Urinary bladder (tissue), 4 donors: ENCODE results near the gene LDLRAD4. TPM values are rescaled to one million over a fixed set of nuclear protein-coding genes. Genes with fewer than 3 reads are reported as not detected.

Source experiments
- DNase-seq: peaks from one replicate; pipeline ENCODE4 v3.0.0-alpha.2; 2015; ENCODE audit errors: extremely low spot score
- H3K27ac ChIP-seq: one replicate; pipeline ENCODE4 v1.5.1; 2013; ENCODE audit warnings: low read depth, mild to moderate bottlenecking, moderate library complexity
- H3K36me3 ChIP-seq: one replicate; pipeline ENCODE4 v1.6.1; 2013; ENCODE audit warnings: mild to moderate bottlenecking, moderate library complexity; ENCODE audit not compliant: insufficient read depth
- H3K4me1 ChIP-seq: one replicate; pipeline ENCODE4 v1.6.1; 2013; ENCODE audit warnings: mild to moderate bottlenecking, moderate library complexity; ENCODE audit not compliant: insufficient read depth
- H3K4me3 ChIP-seq: one replicate; pipeline ENCODE4 v1.5.1; 2013; ENCODE audit warnings: low read depth, low read length
- WGBS: extraction: QIAGEN DNeasy Blood & Tissue Kit; methylation state at CpG from one replicate; pipeline ENCODE4 v1.1.7; 2013; 5-methylcytosine and 5-hydroxymethylcytosine counted together
- polyA plus RNA-seq: library from polyadenylated mRNA; stranded (reverse); fragments of 200-250 nt; gene quantifications from one replicate; pipeline ENCODE4 v1.2.3, GENCODE V29; 2013
- total RNA-seq: library from RNA; depleted of rRNA; stranded (reverse); fragments of >200 nt; gene quantifications from one replicate; pipeline ENCODE4 v1.2.3, GENCODE V29; 2014
- donor health status: healthy with polysubstance abuse.
- donor health status: healthy.

The LDLRAD4 gene
- total and polyA plus RNA-seq, 2 donors, result 13.8 to 52.3 TPM

DNA sequence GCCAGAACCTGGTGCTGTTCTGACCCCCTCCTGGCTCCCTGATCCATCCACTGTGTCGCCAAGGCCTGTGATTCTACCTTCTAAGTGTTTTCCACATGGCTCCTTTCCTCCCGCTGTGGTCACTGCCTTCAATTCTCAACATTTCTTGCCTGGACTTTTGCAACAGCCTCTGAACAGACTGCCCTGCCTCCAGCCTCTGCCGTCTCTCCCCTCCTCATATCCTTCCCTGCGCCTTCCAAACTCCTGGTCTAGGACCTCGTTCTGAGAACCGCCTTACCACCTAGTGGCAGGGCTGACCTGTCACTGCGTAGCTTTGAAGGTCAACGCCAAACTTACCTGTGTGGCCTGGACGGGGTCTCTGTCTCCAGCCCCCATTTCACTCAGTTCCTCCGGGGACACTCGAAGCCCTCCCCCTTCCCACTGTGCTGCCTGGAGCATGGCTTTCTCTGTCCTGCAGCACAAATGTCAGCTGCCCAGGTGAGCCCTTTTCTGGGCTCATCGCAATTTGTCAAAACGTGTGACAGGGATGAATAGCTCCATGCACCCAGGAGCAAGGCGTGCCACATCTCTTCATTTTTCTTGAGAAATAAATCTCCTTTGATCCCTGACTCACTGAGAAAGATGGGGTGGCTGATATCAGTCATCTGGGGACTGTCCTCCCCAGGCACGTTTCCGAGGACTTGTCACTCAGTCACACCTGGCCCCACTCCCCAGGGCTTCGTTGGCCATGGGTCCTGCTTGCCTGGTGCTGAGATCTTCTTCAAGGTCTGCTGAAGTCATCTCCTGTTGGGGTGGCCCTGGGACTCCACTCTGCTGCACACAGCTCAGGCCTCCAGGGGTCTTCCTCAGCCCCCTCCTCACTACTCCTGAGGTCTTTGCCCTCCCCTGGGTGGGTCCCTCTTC, 46.7 kb downstream of the LDLRAD4 start:
- H3K4me3 ChIP-seq, result no peak overlapping the region
- 90% methylated on average over 17 of the region's 17 CpGs for WGBS
- no peaks in the 10 kb centered on the region for H3K36me3 ChIP-seq
- no peak for DNase-seq
- no peak overlapping the region for H3K27ac ChIP-seq
- H3K4me1 ChIP-seq, result no peaks in the 10 kb centered on the region

DNA sequence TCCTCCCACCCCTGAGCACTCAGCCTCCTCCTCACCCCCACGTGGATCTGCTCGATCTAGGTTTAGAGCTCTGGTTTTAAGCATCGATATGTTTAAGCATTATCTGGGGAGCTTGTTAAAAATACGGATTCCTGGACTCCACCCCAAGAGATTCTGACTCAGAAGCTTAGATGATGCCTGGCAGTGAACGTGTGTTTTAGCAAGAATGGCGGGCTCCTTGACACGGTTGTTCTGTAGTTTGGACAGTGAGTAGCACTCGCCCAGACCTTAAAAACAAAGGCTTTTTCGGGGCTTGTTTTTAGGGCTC, 47.3 kb downstream of the LDLRAD4 start:
- WGBS, result 57% methylated on average over 9 of the region's 9 CpGs
- Histone ChIP-seq H3K4me3 (no peak overlapping the region), H3K4me1 (no peaks in the 10 kb centered on the region)

DNA sequence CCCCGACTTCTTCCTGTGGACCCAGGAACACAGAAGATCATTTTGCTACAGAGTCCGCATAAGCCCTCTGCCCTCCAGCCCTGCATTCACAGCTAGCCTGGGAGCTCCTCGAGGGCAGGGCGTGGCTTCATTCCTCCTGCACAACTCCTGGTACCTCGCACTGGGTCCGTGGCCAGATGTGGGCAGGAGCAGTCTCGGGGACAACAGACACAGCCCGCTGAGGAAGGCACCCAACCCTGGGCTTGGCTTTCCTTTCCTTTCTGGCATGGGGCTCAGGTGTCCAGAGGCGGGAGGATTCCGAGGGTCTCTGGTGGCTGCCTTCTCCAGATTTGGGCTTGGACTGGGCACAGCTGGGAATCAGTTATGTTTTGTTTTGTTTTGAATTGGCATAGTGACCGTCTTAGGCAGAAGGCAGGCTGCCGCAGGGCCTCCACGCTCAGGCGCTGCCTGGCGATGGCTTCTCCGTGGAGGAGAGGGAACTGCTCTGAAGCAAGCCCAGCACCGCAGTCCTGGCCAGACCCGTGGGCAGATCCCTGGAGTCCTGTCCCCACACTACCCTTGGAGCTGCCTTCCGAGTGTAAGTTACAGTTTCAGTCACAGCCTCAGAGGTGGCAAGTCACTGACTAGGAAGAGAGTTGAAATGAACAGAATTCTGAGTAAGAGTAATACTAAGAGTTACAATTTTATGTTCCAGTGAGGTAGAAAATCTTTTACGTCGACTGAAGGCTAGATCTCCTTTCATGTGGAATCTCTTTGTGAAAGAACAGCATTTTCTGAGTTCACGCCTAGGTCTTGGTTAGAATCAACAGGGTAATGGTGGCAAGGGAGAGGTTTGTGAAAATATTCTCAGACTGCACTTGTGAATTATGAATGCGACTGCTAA, 47.9 kb downstream of the LDLRAD4 start:
- Histone ChIP-seq H3K4me1 (no peaks in the 10 kb centered on the region), H3K4me3 (no peak overlapping the region), H3K27ac (no peak overlapping the region), H3K36me3 (no peaks in the 10 kb centered on the region)
- DNase-seq, result no peak
- WGBS, result 52% methylated on average over 23 of the region's 23 CpGs

More for the DNA sequence above, 47.3 kb downstream of the LDLRAD4 start:
- H3K36me3 ChIP-seq, result no peaks in the 10 kb centered on the region
- no peak overlapping the region for H3K27ac ChIP-seq
- no peak for DNase-seq

DNA sequence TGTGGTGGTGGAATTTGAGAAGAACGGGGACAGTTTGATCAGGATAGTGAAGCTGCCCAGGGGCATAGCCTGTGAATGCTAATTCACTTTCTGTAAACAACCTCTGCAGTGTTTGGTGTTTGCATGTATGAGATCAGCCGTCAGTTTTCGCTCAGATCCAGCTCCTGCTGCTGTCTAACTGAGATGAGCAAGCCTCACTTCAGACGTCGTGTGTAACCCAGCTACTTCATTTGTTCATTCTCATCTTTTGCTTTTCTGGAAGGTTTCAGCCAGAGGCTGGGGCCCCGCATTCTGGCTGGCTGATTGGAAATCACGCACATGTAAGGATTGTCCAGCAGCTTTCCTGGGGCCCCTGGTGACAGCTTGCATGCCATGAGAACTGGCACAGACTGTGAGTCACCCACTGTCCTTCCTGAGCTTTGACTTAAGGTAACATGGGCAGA, 48.9 kb downstream of the LDLRAD4 start:
- 65% methylated on average over 7 of the region's 7 CpGs for WGBS
- no peak overlapping the region for H3K27ac ChIP-seq
- DNase-seq, result no peak
- no peaks in the 10 kb centered on the region for H3K36me3 ChIP-seq
- no peak overlapping the region for H3K4me3 ChIP-seq
- H3K4me1 ChIP-seq, result no peaks in the 10 kb centered on the region

DNA sequence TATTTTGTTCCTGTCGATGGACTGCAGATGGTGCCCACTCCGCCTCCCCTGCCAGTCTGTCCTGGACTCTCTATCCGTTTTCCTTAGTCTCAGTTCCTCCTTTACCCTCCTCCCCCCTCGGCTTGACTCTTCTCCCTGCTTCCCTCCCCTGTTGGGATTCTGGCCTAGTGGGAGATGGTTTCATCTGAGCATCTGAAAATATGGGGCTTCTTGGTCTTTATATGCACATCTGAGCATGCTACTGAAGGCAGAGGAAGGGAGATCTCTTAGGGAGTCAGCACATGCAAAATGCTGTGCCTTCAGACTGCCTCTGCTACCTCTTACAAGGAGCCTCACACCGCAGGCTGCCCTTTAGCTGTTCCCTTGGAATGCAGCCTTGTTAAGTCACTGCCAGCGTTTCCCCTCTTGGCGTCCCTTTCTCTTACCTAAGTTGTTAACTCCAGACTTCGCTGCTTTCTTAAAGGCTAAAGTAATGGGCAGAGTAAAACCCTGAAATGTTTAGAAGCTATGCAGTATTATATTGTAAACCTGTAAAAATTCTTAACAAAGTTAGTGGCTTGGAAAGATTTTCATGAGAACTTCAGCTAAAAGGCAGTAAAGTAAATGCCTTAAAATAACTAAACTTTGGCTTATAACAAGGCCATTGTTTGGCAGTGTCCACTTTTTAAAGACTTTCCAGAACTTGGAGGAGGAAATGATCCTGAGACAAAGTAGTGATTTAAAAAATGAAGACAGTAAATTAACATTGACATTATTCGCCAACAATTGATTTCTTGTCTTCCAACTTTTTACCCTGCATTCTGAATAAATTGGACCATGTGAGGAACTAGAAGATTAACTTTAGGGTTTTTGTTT, 49.8 kb downstream of the LDLRAD4 start:
- 24% methylated on average over 9 of the region's 9 CpGs for WGBS
- H3K27ac ChIP-seq, result no peak overlapping the region
- peak; percentile 66 for DNase-seq
- no peak overlapping the region for H3K4me3 ChIP-seq
- no peaks in the 10 kb centered on the region for H3K36me3 ChIP-seq
- no peaks in the 10 kb centered on the region for H3K4me1 ChIP-seq

DNA sequence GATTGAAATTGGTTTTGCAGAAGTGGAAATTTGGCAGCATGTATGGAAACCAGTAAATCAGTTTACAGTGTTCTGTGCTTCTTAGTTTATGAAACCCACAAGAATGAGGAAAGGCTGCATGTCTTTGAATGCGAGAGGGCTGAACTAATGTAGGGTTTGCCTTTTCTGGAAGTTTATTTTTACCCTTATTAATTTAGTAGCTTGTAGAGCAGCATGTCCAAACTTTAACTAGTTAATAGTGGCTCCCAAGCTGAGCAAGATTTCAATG, 50.4 kb downstream of the LDLRAD4 start:
- peak; percentile 53 for DNase-seq
- WGBS, result 7% methylated on average over 1 of the region's 1 CpG
- Histone ChIP-seq H3K4me3 (no peak overlapping the region), H3K4me1 (no peaks in the 10 kb centered on the region), H3K36me3 (no peaks in the 10 kb centered on the region), H3K27ac (no peak overlapping the region)

DNA sequence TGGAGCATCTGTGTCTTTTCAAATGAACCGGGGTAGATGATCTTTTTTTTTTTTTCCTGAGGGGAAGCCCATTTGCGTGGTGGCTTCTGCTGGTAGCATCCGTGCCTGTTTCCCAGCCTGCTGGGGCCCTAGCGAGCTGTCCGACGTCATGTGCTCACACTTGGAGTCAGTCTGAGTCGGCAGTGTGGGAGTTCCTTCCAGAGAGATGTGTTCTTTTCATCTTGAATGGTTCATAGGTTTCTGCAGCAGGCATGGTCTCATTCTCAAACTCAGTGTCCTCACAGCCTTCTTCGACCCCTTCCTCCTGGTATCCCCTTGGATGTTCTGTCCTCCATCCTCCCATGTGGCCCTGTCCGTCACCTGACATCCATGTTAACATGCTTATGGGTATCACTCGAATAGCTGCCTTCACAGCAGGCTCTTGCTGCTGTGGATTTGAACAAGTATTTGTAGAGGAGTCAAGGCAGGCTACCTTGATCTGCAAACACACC, 51.0 kb downstream of the LDLRAD4 start:
- DNase-seq, result peak; percentile 37
- WGBS, result 29% methylated on average over 10 of the region's 10 CpGs
- H3K27ac ChIP-seq, result no peak overlapping the region
- H3K36me3 ChIP-seq, result no peaks in the 10 kb centered on the region
- no peaks in the 10 kb centered on the region for H3K4me1 ChIP-seq
- H3K4me3 ChIP-seq, result no peak overlapping the region

DNA sequence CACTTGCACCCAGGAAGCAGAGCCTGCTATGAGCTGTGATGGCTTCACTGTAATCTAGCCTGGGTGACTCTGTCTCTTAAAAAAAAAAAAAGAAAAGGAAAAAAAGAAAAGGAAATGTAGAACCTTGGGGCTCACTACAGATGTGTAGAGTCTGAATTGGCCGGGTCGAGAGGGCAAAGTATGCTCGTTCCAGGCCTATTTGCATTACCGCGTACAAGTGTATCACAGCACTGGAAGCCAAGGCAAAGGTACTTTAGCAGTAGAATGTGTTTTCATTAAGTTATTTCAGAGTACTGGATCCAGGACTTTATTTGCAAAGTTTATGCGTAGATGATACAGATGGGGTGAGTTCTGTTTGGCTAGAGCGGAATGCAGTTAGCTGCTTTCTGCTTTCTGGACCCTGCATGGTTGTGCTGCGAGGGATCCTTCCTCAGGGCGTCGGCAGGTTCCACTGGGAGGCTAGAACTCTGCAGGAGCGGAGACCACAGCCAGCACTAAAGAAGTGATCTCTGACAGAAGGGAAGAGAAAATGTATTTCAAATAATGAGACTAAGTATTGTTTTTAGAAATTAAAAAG, 51.8 kb downstream of the LDLRAD4 start:
- H3K27ac ChIP-seq, result no peak overlapping the region
- H3K4me1 ChIP-seq, result no peaks in the 10 kb centered on the region
- no peak for DNase-seq

DNA sequence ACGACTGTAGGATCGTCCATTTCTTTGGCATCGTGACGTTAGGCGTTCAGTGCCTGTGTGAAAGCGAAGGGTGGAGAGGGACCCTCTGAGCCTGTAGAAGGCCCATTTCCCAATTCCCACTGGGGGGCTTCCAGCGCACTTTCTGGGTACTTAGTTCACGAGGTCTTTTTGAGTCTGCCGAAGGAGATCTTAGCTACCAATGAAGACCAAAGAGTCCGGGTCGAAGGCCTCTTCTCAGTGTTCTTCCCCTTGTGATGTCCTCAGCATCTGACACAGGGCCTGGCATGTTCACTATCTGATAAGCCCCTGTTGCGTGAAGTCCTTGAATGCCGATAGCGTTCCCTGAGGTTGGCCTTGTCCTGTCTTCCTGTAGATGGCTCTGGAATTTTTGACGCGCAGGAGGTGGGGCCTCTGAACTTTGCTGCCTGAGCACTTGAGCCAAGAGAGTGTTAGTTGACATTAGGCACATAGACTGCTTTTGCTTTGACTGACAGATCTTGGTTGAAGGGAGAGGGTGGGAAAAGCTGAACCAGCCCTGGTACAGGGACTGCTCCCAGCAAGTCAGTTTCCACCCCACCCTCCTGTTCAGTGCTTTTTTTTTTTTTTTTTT, 52.8 kb downstream of the LDLRAD4 start:
- Histone ChIP-seq H3K4me3 (no peak overlapping the region), H3K4me1 (no peaks in the 10 kb centered on the region), H3K36me3 (no peaks in the 10 kb centered on the region), H3K27ac (no peak overlapping the region)
- DNase-seq, result no peak
- 89% methylated on average over 16 of the region's 16 CpGs for WGBS

More for the DNA sequence above, 51.8 kb downstream of the LDLRAD4 start:
- Histone ChIP-seq H3K36me3 (no peaks in the 10 kb centered on the region), H3K4me3 (no peak overlapping the region)
- WGBS, result 87% methylated on average over 11 of the region's 11 CpGs

DNA sequence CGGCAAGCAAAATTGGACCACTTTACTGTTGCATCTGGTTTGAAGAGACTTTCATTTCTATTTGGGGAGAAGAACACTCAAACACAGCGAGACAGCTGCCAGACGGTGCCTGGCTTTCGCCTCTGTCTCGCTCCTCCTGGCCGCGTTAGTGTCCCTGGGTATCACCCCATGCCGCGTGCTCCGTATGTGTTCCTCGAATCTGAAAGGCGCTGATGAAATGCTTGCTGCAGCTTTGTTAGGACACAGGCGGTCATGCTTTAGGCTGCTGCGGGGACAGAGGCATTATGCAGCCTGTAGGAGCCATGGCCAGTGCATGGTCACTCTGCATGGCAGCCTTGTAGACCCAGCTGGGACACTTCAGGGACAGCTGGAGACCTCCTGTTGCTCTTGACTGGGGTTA, 53.9 kb downstream of the LDLRAD4 start:
- DNase-seq, result no peak
- WGBS, result 96% methylated on average over 14 of the region's 14 CpGs
- Histone ChIP-seq H3K4me3 (no peak overlapping the region), H3K36me3 (no peaks in the 10 kb centered on the region), H3K27ac (no peak overlapping the region), H3K4me1 (no peaks in the 10 kb centered on the region)

DNA sequence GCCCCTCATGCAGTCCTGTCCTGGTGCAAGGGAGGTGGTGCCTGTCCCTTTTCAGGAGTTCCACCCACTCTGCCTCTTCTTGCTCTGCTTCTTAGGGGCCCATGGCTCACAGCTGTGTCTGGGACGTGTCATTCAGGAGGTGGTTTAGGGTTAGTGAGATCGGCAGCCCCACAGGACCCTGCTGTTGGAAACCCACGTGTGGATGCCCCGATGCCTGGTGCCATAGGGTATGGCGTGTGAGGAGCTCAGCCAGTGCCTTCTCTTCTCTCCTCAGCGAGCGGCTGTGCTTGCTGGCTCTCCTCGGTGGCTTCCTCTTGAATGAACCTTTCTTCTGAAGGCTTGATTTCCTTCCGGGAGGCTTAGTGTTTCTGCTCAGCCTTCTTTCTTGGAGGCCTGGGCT, 55.2 kb downstream of the LDLRAD4 start:
- Histone ChIP-seq H3K4me1 (no peaks in the 10 kb centered on the region), H3K4me3 (no peak overlapping the region), H3K36me3 (no peaks in the 10 kb centered on the region), H3K27ac (no peak overlapping the region)
- no peak for DNase-seq
- WGBS, result 88% methylated on average over 9 of the region's 9 CpGs

DNA sequence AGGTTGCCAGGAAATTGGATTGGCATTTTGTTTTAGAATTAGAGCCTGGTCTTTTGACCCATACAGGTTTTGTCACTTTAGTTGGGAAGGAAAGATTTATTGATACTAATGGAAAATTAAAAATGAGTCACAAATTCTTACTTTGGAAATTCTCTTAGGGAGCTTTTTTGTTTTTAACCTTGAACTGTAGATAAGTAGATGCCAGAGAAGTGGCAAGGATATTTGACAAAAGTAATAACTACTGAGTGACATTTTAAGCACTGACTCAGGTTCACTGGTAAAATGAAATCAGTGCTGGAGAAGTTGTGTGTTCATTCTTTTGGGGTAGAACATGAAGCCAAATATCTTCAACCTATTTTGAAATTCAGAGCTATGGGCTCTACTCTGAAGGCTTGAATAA, 56.5 kb downstream of the LDLRAD4 start:
- Histone ChIP-seq H3K4me3 (no peak overlapping the region), H3K4me1 (no peaks in the 10 kb centered on the region), H3K27ac (no peak overlapping the region), H3K36me3 (no peaks in the 10 kb centered on the region)
- DNase-seq, result no peak
